ENCODE results near the gene ZNF79.

ZNF79 gene

GRCh38 chr9:127467621-127468020, 43.4 kb downstream of the ZNF79 start:
- no peak overlapping the region for H3K4me3 ChIP-seq
- H3K36me3 ChIP-seq, result peaks cover 32% of the 10 kb centered on the region; the same call in 1 of the 2 replicates
- H3K27me3 ChIP-seq, result no peaks in the 10 kb centered on the region
- no peaks in the 10 kb centered on the region for H3K9me3 ChIP-seq
- 0 out of 2 replicates have a peak, but pooled peaks cover 5% of the 10 kb centered on the region for H4K20me1 ChIP-seq
- no peak for TF ChIP-seq Cebpa-rat (IDR thresholded peaks at IDR 0.05)
- H3K27ac ChIP-seq, result no peak overlapping the region
- H3K9ac ChIP-seq, result no peak overlapping the region
- H3K4me1 ChIP-seq, result no peaks in the 10 kb centered on the region
- H3K4me2 ChIP-seq, result no peak overlapping the region

GRCh38 chr9:127470662-127471061, 46.5 kb downstream of the ZNF79 start:
- Histone ChIP-seq H3K4me3 (no peak overlapping the region), H3K4me1 (no peaks in the 10 kb centered on the region), H3K4me2 (no peak overlapping the region), H3K27me3 (no peaks in the 10 kb centered on the region), H3K36me3 (peaks cover 35% of the 10 kb centered on the region; the same call in 1 of the 2 replicates), H3K9ac (no peak overlapping the region), H4K20me1 (no peaks in the 10 kb centered on the region), H3K27ac (no peak overlapping the region), H3K9me3 (no peaks in the 10 kb centered on the region)
- TF ChIP-seq Cebpa-rat (IDR thresholded peaks at IDR 0.05), result no peak

GRCh38 chr9:127473501-127473900, 49.3 kb downstream of the ZNF79 start:
- Histone ChIP-seq H3K36me3 (peaks cover 32% of the 10 kb centered on the region; the same call in 1 of the 2 replicates), H3K27me3 (no peaks in the 10 kb centered on the region), H3K9ac (no peak overlapping the region), H3K4me1 (no peaks in the 10 kb centered on the region), H3K27ac (no peak overlapping the region), H3K4me3 (no peak overlapping the region), H3K9me3 (no peaks in the 10 kb centered on the region), H3K4me2 (no peak overlapping the region), H4K20me1 (no peaks in the 10 kb centered on the region)
- no peak for TF ChIP-seq Cebpa-rat (IDR thresholded peaks at IDR 0.05)

- Histone ChIP-seq H3K9ac (no peak overlapping the region), H3K36me3 (peaks cover 34% of the 10 kb centered on the region; the same call in 1 of the 2 replicates), H3K4me2 (no peak overlapping the region), H4K20me1 (no peaks in the 10 kb centered on the region), H3K27me3 (no peaks in the 10 kb centered on the region), H3K27ac (no peak overlapping the region), H3K9me3 (no peaks in the 10 kb centered on the region), H3K4me3 (no peak overlapping the region), H3K4me1 (no peaks in the 10 kb centered on the region)
- TF ChIP-seq Cebpa-rat (IDR thresholded peaks at IDR 0.05), result no peak
Measured at GRCh38 chr9:127473932-127474331, 49.8 kb downstream of the ZNF79 start.

- no peak for TF ChIP-seq Cebpa-rat (IDR thresholded peaks at IDR 0.05)
- Histone ChIP-seq H3K4me1 (no peaks in the 10 kb centered on the region), H3K27me3 (no peaks in the 10 kb centered on the region), H3K9me3 (no peaks in the 10 kb centered on the region), H3K9ac (no peak overlapping the region), H3K27ac (no peak overlapping the region), H3K4me3 (no peak overlapping the region), H4K20me1 (no peaks in the 10 kb centered on the region), H3K4me2 (no peak overlapping the region), H3K36me3 (peaks cover 41% of the 10 kb centered on the region)
Measured at GRCh38 chr9:127474592-127474991, 50.4 kb downstream of the ZNF79 start.

- H4K20me1 ChIP-seq, result no peaks in the 10 kb centered on the region
- H3K9me3 ChIP-seq, result no peaks in the 10 kb centered on the region
- no peak overlapping the region for H3K9ac ChIP-seq
- no peak overlapping the region for H3K4me3 ChIP-seq
- H3K4me2 ChIP-seq, result no peak overlapping the region
- no peaks in the 10 kb centered on the region for H3K27me3 ChIP-seq
- no peaks in the 10 kb centered on the region for H3K4me1 ChIP-seq
- TF ChIP-seq Cebpa-rat (IDR thresholded peaks at IDR 0.05), result no peak
- H3K27ac ChIP-seq, result no peak overlapping the region
- H3K36me3 ChIP-seq, result peaks cover 56% of the 10 kb centered on the region
Measured at GRCh38 chr9:127479507-127480081, 55.4 kb downstream of the ZNF79 start.

- Histone ChIP-seq H3K9me3 (no peaks in the 10 kb centered on the region), H3K4me1 (no peaks in the 10 kb centered on the region), H3K27ac (no peak overlapping the region), H4K20me1 (no peaks in the 10 kb centered on the region), H3K36me3 (peaks cover 64% of the 10 kb centered on the region), H3K27me3 (no peaks in the 10 kb centered on the region), H3K4me2 (no peak overlapping the region), H3K4me3 (no peak overlapping the region), H3K9ac (no peak overlapping the region)
- no peak for TF ChIP-seq Cebpa-rat (IDR thresholded peaks at IDR 0.05)
Measured at GRCh38 chr9:127482662-127483061, 58.5 kb downstream of the ZNF79 start.

- Histone ChIP-seq H3K9ac (no peak overlapping the region), H3K36me3 (peaks cover 55% of the 10 kb centered on the region), H3K27me3 (no peaks in the 10 kb centered on the region), H3K27ac (no peak overlapping the region), H4K20me1 (no peaks in the 10 kb centered on the region), H3K4me2 (no peak overlapping the region), H3K4me3 (no peak overlapping the region), H3K4me1 (no peaks in the 10 kb centered on the region), H3K9me3 (no peaks in the 10 kb centered on the region)
- peak; percentile 27; the same call in 1 of the 2 replicates for TF ChIP-seq Cebpa-rat (IDR thresholded peaks at IDR 0.05)
Measured at GRCh38 chr9:127485995-127486394, 61.8 kb downstream of the ZNF79 start.

- no peak overlapping the region for H3K9ac ChIP-seq
- TF ChIP-seq Cebpa-rat (IDR thresholded peaks at IDR 0.05), result no peak
- H3K27me3 ChIP-seq, result no peaks in the 10 kb centered on the region
- no peak overlapping the region for H3K27ac ChIP-seq
- H3K4me3 ChIP-seq, result no peak overlapping the region
- H3K9me3 ChIP-seq, result no peaks in the 10 kb centered on the region
- no peak overlapping the region for H3K4me2 ChIP-seq
- no peaks in the 10 kb centered on the region for H3K4me1 ChIP-seq
- H3K36me3 ChIP-seq, result peaks cover 50% of the 10 kb centered on the region
- H4K20me1 ChIP-seq, result no peaks in the 10 kb centered on the region
Measured at GRCh38 chr9:127488946-127489345, 64.8 kb downstream of the ZNF79 start.

- Histone ChIP-seq H3K9ac (no peak overlapping the region), H3K27me3 (no peaks in the 10 kb centered on the region), H3K4me2 (no peak overlapping the region), H3K9me3 (no peaks in the 10 kb centered on the region), H3K4me3 (no peak overlapping the region), H3K27ac (no peak overlapping the region), H3K4me1 (peaks cover 2% of the 10 kb centered on the region), H4K20me1 (no peaks in the 10 kb centered on the region), H3K36me3 (peaks cover 55% of the 10 kb centered on the region)
- TF ChIP-seq Cebpa-rat (IDR thresholded peaks at IDR 0.05), result no peak
Measured at GRCh38 chr9:127489471-127490115, 65.4 kb downstream of the ZNF79 start.
